ENCODE data around the gene TFCP2. TPM values are rescaled to one million over a fixed set of nuclear protein-coding genes. Genes with fewer than 3 reads are reported as not detected.

TFCP2 gene
- total RNA-seq, 2 experiments from 2014 or later: 27.4 to 27.9 TPM

DNA sequence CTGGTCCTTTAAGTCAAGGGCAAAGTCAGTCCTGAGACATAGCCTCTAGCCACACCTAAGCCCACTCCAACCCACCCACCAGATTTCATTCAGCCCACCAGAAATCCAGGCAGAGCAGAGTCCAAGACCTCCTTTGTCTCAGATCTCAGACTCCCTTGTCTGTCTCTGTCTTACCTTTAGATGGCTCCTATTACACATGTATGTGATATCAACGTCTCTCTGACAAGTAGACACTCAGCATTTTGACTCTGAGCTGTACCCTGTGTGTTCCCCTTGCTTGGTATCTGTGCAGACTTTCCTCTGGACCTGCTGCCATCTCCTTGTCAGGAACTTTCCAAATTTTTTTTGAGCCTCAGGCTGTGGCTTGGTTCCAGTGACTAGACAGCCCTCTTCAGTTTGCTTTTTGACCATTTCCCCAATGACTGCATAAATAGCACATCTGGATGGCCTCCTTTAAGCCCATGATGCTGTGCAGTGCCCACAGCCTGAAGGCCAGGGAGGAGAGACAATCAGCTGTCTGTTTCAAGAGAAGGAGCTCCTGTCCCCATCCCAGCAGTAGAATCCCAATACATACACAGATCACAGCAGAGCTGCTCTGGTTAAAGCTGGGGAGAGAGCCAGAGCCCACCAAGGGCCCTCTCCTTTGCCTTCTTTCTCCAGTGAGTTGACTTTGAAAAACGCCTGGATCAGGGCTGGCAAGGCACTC lies 37.9 kb upstream of the TFCP2 start:
- peaks cover 1% of the 10 kb centered on the region for H3K36me3 Mint-ChIP-seq (ENCODE audit: low read depth)
- ATAC-seq (no peak), DNase-seq (no peak)
- ChIA-PET CTCF (interaction anchor here (0.8 to 1.5 kb wide), 8 partner anchors 11 to 130 kb away, joined by 3 to 4 read pairs (median 4); no protein-coding TSS in a partner anchor), POLR2A (no interaction called here)
- TF ChIP-seq, protein P1, sequence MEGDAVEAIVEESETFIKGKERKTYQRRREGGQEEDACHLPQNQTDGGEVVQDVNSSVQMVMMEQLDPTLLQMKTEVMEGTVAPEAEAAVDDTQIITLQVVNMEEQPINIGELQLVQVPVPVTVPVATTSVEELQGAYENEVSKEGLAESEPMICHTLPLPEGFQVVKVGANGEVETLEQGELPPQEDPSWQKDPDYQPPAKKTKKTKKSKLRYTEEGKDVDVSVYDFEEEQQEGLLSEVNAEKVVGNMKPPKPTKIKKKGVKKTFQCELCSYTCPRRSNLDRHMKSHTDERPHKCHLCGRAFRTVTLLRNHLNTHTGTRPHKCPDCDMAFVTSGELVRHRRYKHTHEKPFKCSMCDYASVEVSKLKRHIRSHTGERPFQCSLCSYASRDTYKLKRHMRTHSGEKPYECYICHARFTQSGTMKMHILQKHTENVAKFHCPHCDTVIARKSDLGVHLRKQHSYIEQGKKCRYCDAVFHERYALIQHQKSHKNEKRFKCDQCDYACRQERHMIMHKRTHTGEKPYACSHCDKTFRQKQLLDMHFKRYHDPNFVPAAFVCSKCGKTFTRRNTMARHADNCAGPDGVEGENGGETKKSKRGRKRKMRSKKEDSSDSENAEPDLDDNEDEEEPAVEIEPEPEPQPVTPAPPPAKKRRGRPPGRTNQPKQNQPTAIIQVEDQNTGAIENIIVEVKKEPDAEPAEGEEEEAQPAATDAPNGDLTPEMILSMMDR (IDR thresholded peaks at IDR 0.05): no peak
- intact Hi-C loops (cut with micrococcal nuclease): no loop called here
- H3K4me3 Mint-ChIP-seq: no peak overlapping the region
- H3K4me1 Mint-ChIP-seq (ENCODE audit: low read depth): no peaks in the 10 kb centered on the region
- H3K27ac Mint-ChIP-seq: no peak overlapping the region
- H3K9me3 Mint-ChIP-seq: no peaks in the 10 kb centered on the region
- H3K27me3 Mint-ChIP-seq: no peaks in the 10 kb centered on the region

DNA sequence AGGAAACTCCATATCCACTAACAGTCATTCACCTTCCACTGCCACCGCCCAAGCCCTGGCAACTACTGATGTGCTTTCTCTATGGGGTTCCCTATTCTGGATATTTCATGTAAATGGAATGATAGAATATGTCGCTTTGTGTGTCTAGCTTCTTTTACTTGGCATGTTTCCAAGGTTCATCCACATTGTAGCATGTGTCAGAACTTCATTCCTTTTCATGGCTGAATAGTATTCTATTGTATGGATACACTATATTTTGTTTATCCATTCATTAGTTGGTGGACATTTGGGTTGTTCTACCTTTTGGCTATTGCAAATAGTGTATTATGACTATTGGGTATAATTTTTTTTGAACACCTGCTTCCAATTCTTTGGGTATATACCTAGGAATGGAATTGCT lies 36.3 kb upstream of the TFCP2 start:
- Mint-ChIP-seq H3K4me1 (ENCODE audit: low read depth) (no peaks in the 10 kb centered on the region), H3K27ac (no peak overlapping the region), H3K4me3 (no peak overlapping the region), H3K9me3 (no peaks in the 10 kb centered on the region), H3K36me3 (ENCODE audit: low read depth) (no peaks in the 10 kb centered on the region), H3K27me3 (no peaks in the 10 kb centered on the region)
- ATAC-seq (no peak), DNase-seq (no peak)
- TF ChIP-seq, protein P1 (IDR thresholded peaks at IDR 0.05): no peak
- ChIA-PET POLR2A (interaction anchor here (0.7 kb wide), 1 partner anchor 9 kb away, joined by 3 read pairs; the partner anchor contains the start of gene POU6F1), CTCF (no interaction called here)
- intact Hi-C loops (cut with micrococcal nuclease): no loop called here

DNA sequence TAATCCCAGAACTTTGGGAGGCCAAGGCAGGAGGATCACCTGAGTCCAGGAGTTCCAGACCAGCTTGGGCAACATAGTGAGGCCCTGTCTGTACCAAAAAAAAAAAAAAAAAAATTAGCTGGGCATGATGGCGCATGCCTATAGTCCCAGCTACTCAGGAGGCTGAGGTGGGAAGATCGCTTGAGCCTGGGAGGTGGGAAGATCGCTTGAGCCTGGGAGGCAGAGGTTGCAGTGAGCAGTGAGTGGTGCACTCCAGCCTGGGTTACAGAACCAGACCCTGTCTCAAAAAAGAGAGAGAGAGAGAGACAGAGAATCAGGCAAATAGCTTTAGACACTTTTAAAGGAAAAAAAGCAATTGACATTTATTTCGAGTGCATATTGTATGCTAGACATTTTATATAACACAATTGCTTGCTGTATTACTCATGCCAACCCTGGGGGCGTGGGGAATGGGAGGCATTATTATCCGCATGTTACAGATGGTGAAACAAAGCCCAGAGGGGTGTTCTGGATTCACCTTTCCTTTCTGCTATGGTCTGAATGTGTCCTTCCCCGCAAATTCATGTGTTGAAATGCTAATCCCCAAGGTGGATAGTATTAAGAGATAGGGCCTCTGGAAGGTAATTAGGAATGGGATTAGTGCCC lies 35.2 kb upstream of the TFCP2 start:
- Mint-ChIP-seq H3K36me3 (ENCODE audit: low read depth) (no peaks in the 10 kb centered on the region), H3K9me3 (no peaks in the 10 kb centered on the region), H3K4me1 (ENCODE audit: low read depth) (peaks cover under 1% of the 10 kb centered on the region), H3K4me3 (no peak overlapping the region), H3K27me3 (no peaks in the 10 kb centered on the region), H3K27ac (no peak overlapping the region)
- intact Hi-C loops (cut with micrococcal nuclease): no loop called here
- DNase-seq (no peak), ATAC-seq (no peak)
- CTCF ChIA-PET: interaction anchor here (1.1 kb wide), 1 partner anchor 10 kb away, joined by 4 read pairs; no protein-coding TSS in a partner anchor
- TF ChIP-seq, protein P1 (IDR thresholded peaks at IDR 0.05): no peak
- POLR2A ChIA-PET: no interaction called here

GRCh38 chr12:51205350-51205749 lies 32.4 kb upstream of the TFCP2 start:
- Mint-ChIP-seq H3K4me3 (no peak overlapping the region), H3K4me1 (ENCODE audit: low read depth) (peaks cover 5% of the 10 kb centered on the region), H3K9me3 (no peaks in the 10 kb centered on the region), H3K27me3 (no peaks in the 10 kb centered on the region), H3K36me3 (ENCODE audit: low read depth) (no peaks in the 10 kb centered on the region), H3K27ac (no peak overlapping the region)
- ChIA-PET CTCF (interaction anchor here (0.8 to 1.4 kb wide), 3 partner anchors 12 to 148 kb away, joined by 3 to 4 read pairs (median 3); no protein-coding TSS in a partner anchor), POLR2A (interaction anchor here (1.0 to 1.8 kb wide), 3 partner anchors 13 to 47 kb away, joined by 3 to 5 read pairs (median 5); partner anchors contain the start of gene POU6F1)
- DNase-seq (no peak), ATAC-seq (no peak)
- TF ChIP-seq, protein P1 (IDR thresholded peaks at IDR 0.05): no peak
- intact Hi-C loops (cut with micrococcal nuclease): no loop called here

DNA sequence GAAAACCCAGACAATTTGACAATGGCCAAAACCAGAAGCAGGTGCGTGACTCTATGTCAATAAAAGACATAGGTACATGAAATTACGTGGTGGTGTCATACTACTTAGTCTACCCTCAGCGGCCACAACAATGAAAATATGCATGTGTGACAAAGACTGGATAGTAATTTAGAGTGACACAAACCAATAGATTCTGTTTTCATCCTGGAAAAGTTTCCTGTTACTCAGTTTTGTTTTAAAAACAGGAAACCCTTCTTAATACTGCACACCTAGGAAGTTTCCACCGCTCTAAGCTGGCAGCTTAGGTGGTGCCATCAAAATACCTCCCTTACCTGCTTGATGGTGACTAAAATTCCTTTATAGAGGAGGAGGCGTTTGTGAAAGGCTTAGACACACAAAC lies 29.8 kb upstream of the TFCP2 start:
- ChIA-PET POLR2A (no interaction called here), CTCF (no interaction called here)
- DNase-seq (no peak), ATAC-seq (no peak)
- TF ChIP-seq, protein P1 (IDR thresholded peaks at IDR 0.05): no peak
- Mint-ChIP-seq H3K4me1 (ENCODE audit: low read depth) (peaks cover 5% of the 10 kb centered on the region), H3K9me3 (no peaks in the 10 kb centered on the region), H3K4me3 (no peak overlapping the region), H3K27me3 (no peaks in the 10 kb centered on the region), H3K27ac (peak overlapping the region; percentile 21), H3K36me3 (ENCODE audit: low read depth) (no peaks in the 10 kb centered on the region)
- intact Hi-C loops (cut with micrococcal nuclease): no loop called here

Data from activated CD8-positive, alpha-beta T cell treated with anti-CD3 and anti-CD28 coated beads for 36 hours (primary cell).